Cerebellar cortex (tissue), 1 donor: ENCODE measurements around the gene PCDHGA4.
"Not testable (repeated sequence)": the region's sequence is repeated elsewhere in the genome, so short reads cannot be mapped to it uniquely, and the experiment has no call there.

Experiments used
- DNase-seq: peaks from one replicate; pipeline ENCODE4 v3.0.0-alpha.2; 2015; ENCODE audit warnings: low spot score

PCDHGA4 gene

DNA sequence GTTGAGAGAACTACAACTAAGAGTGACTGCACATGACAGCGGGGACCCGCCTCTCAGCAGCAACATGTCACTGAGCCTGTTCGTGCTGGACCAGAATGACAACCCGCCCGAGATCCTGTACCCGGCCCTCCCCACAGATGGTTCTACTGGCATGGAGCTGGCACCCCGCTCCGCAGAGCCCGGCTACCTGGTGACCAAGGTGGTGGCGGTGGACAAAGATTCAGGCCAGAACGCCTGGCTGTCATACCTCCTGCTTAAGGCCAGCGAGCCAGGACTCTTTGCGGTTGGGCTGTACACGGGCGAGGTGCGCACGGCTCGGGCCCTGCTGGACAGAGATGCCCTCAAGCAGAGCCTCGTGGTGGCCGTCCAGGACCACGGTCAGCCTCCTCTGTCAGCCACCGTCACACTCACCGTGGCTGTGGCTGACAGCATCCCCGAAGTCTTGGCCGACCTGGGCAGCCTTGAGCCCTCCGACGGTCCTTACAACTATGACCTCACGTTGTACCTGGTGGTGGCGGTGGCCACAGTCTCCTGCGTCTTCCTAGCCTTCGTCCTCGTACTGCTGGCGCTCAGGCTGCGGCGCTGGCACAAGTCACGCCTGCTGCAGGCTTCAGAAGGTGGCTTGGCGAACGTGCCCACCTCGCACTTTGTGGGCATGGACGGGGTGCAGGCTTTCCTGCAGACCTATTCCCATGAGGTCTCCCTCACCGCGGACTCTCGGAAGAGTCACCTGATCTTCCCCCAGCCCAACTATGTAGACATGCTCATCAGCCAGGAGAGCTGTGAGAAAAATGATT is 29.8 kb downstream of the PCDHGA4 start:
- DNase-seq: no peak

DNA sequence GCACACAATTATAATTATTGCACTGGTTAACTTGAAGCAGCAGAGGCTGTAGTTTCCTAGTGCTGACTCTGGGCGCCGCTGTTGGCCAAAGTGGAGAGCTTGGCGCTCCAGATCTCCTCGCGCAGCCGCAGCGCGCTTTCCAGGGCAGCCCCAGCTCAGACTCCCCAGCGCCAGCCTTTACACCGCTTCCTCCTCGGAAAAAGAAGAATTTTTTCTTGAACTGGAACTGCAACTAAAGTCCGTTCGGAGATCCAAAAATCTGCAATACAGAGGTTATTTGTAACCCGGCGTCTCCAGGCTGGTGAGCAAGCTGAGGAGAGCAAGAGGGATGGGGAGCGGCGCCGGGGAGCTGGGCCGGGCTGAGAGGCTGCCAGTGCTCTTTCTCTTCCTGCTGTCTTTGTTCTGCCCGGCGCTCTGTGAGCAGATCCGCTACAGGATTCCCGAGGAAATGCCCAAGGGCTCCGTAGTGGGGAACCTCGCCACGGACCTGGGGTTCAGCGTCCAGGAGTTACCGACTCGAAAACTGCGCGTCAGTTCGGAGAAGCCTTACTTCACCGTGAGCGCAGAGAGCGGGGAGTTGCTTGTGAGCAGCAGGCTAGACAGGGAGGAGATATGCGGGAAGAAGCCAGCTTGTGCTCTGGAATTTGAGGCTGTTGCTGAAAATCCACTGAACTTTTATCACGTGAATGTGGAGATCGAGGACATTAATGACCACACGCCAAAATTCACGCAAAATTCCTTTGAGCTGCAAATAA is 32.9 kb downstream of the PCDHGA4 start, which contains the start of gene PCDHGB4:
TSS of gene PCDHGB4 (plus strand) at position 142 of the 755 bp plus-strand sequence. CDS start at position 329, 187 bp downstream.
- DNase-seq: not testable (repeated sequence)

DNA sequence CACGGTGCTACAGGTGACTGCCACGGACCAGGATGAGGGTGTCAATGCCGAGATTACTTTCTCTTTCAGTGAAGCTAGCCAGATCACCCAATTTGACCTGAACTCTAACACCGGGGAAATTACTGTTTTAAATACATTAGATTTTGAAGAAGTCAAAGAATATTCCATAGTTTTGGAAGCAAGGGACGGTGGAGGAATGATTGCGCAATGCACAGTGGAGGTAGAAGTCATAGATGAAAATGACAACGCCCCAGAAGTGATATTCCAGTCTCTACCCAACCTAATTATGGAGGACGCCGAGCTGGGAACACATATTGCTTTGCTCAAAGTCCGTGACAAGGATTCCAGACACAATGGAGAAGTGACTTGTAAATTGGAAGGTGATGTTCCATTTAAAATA is 33.8 kb downstream of the PCDHGA4 start:
- no peak for DNase-seq

DNA sequence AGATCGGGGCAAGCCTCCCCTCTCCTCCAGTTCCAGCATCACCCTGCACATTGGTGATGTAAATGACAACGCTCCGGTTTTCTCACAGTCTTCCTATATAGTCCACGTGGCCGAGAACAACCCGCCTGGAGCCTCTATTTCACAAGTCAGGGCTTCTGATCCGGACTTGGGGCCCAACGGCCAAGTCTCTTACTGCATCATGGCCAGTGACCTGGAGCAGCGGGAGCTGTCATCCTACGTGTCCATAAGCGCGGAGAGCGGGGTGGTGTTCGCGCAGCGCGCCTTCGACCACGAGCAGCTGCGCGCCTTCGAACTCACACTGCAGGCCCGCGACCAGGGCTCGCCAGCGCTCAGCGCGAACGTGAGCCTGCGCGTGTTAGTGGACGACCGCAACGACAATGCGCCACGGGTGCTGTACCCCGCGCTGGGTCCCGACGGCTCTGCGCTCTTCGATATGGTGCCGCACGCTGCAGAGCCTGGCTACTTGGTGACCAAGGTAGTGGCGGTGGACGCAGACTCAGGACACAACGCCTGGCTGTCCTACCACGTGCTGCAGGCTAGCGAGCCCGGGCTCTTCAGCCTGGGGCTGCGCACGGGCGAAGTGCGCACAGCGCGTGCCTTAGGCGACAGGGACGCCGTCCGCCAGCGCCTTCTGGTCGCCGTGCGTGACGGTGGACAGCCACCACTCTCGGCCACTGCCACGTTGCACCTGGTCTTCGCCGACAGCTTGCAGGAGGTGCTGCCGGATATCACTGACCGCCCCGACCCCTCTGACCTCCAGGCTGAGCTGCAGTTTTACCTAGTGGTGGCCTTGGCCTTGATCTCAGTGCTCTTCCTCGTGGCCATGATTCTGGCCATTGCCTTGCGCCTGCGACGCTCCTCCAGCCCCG is 34.6 kb downstream of the PCDHGA4 start:
- DNase-seq: no peak

DNA sequence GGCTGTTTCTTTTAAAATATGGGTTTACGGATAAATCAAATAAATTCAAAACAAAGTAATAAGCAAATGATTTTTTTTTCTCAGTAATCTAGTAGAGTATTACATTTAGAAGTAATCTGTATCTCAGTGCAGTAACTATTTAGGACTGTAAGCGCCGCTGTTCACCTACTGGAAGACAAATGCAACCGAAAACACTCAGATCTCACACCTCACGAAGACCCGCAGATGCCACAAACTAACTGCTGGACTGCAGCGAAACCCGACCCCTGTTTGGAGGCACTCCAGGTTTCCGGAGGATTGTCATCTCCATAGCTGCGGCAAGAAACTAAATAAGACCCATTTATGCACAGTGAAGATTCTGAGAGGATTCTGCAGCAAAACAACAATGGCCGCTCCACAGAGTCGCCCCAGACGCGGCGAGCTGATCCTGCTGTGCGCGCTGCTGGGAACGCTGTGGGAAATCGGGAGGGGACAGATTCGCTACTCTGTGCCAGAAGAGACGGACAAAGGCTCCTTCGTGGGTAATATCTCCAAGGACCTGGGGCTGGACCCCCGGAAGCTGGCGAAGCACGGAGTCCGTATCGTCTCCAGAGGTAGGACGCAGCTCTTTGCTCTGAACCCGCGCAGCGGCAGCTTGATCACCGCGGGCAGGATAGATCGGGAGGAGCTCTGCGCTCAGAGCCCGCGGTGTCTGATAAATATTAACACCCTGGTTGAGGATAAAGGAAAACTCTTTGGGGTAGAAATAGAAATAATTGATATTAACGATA is 37.8 kb downstream of the PCDHGA4 start, which contains the start of gene PCDHGA8:
TSS of gene PCDHGA8 (plus strand) at position 205 of the 770 bp plus-strand sequence. CDS start at position 386, 181 bp downstream.
- DNase-seq: no peak

DNA sequence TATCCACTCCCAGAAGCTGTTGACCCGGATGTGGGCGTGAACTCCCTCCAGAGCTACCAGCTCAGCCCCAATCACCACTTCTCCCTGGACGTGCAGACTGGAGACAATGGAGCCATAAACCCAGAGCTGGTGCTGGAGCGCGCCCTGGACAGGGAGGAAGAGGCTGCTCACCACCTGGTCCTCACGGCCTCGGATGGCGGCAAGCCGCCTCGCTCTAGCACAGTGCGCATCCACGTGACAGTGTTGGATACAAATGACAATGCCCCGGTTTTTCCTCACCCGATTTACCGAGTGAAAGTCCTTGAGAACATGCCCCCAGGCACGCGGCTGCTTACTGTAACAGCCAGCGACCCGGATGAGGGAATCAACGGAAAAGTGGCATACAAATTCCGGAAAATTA is 38.4 kb downstream of the PCDHGA4 start:
- DNase-seq: no peak

DNA sequence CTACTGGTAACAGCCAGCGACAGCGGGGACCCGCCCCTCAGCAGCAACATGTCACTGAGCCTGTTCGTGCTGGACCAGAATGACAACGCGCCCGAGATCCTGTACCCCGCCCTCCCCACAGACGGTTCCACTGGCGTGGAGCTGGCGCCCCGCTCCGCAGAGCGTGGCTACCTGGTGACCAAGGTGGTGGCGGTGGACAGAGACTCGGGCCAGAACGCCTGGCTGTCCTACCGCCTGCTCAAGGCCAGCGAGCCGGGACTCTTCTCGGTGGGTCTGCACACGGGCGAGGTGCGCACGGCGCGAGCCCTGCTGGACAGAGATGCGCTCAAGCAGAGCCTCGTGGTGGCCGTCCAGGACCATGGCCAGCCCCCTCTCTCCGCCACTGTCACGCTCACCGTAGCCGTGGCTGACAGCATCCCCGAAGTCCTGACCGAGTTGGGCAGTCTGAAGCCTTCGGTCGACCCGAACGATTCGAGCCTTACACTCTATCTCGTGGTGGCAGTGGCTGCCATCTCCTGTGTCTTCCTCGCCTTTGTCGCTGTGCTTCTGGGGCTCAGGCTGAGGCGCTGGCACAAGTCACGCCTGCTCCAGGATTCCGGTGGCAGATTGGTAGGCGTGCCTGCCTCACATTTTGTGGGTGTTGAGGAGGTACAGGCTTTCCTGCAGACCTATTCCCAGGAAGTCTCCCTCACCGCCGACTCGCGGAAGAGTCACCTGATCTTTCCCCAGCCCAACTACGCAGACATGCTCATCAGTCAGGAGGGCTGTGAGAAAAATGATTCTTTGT is 39.8 kb downstream of the PCDHGA4 start:
- not testable (repeated sequence) for DNase-seq

DNA sequence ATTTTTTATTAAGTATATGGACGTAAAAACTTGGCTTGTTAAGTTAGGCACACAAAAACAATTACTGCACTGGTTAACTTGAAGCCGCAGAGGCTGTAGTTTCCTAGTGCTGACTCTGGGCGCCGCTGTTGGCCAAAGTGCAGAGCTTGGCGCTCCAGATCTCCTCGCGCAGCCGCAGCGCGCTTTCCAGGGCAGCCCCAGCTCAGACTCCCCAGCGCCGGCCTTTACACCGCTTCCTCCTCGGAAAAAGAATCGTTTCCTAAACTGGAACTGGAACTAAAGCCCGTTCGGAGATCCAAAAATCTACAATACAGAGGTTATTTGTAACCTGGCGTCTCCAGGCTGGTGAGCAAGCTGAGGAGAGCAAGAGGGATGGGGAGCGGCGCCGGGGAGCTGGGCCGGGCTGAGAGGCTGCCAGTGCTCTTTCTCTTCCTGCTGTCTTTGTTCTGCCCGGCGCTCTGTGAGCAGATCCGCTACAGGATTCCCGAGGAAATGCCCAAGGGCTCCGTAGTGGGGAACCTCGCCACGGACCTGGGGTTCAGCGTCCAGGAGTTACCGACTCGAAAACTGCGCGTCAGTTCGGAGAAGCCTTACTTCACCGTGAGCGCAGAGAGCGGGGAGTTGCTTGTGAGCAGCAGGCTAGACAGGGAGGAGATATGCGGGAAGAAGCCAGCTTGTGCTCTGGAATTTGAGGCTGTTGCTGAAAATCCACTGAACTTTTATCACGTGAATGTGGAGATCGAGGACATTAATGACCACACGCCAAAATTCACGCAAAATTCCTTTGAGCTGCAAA is 43.1 kb downstream of the PCDHGA4 start, which contains the start of gene PCDHGB5:
TSS of gene PCDHGB5 (plus strand) at position 192 of the 796 bp plus-strand sequence. CDS start at position 373, 181 bp downstream.
- DNase-seq: not testable (repeated sequence)

DNA sequence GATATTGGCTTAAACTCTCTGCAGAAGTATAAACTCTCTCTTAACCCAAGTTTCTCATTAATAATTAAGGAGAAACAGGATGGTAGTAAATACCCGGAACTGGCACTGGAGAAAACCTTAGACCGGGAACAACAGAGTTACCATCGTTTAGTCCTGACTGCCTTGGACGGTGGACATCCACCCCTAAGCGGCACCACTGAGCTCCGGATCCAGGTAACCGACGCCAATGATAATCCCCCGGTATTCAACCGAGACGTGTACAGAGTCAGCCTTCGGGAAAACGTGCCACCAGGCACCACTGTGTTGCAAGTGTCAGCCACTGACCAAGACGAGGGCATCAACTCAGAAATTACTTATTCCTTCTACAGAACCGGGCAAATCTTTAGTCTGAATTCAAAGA is 43.8 kb downstream of the PCDHGA4 start:
- no peak for DNase-seq

DNA sequence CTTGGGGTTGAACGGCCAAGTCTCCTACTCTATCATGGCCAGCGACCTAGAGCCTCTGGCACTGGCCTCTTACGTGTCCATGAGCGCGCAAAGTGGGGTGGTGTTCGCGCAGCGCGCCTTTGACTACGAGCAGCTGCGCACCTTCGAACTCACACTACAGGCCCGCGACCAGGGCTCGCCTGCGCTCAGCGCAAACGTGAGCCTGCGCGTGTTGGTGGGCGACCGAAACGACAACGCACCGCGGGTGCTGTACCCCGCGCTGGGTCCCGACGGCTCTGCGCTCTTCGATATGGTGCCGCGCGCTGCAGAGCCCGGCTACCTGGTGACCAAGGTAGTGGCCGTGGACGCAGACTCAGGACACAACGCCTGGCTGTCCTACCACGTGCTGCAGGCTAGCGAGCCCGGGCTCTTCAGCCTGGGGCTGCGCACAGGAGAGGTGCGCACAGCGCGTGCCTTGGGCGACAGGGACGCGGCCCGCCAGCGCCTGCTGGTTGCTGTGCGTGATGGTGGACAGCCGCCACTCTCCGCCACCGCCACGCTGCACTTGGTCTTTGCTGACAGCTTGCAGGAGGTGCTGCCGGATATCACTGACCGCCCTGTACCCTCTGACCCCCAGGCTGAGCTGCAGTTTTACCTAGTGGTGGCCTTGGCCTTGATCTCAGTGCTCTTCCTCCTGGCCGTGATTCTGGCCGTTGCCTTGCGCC is 44.9 kb downstream of the PCDHGA4 start:
- DNase-seq: no peak

DNA sequence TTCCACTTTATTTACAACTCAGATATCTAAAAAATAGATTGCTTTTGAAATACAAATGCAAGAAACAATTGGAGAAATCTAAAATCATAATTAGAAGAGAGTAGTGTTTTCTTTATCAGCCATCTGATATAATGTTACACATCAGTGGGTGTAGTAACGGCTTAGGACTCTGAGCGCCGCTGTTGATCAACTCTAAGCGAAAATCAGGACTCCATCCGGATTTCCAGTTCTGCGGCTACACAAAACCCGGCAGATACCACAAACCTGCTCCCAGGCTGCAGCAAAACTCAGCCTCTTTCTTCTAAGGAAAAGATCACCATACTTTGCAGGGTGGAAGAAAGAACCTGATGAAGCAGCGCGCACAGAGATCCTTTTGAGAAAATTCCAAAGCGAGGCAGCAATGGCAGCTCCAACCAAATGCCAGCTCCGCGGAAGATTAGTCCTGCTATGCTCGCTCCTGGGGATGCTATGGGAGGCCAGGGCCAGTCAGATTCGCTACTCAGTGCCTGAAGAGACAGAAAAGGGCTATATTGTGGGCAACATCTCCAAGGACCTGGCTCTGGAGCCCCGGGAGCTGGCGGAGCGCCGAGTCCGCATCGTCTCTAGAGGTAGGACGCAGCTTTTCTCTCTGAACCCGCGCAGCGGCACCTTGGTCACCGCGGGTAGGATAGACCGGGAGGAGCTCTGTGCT is 47.9 kb downstream of the PCDHGA4 start, which contains the start of gene PCDHGA9:
TSS of gene PCDHGA9 (plus strand) at position 226 of the 691 bp plus-strand sequence. CDS start at position 401, 175 bp downstream.
- DNase-seq: peak; percentile 36

DNA sequence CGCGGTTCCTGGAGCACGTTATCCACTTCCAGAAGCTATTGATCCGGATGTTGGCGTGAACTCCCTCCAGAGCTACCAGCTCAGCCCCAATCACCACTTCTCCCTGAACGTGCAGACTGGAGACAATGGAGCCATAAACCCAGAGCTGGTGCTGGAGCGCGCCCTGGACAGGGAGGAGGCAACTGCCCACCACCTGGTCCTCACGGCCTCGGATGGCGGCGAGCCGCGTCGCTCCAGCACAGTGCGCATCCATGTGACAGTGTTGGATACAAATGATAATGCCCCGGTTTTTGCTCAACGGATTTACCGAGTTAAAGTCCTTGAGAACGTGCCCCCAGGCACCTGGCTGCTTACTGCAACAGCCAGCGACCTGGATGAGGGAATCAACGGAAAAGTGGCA is 48.6 kb downstream of the PCDHGA4 start:
- no peak for DNase-seq
